ENCODE measurements around the gene NSUN4.
"Not testable (repeated sequence)": the region's sequence is repeated elsewhere in the genome, so short reads cannot be mapped to it uniquely, and the experiment has no call there.

The NSUN4 gene

DNA sequence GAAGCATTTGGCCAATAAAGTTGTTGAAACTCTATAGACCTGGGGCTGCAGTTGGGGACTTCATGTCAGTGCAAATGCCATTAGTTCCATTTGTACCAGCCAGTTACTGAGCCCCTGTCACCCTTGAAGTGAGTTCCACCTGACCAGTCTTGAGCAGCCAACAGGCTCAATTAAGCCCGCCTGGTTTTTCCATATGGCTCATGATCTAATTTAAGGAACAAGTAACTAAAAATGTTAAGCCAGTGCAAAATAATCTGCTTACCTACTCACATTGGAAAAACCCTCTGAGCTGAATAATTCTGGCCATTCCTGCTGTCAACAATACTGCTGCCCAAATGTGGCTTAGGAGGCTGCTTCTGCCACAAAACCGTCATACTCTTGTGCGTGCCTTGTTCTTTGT, 21.6 kb downstream of the NSUN4 start:
- Histone ChIP-seq H3K36me3 (ENCODE audit: insufficient read depth, low read length) (peaks cover 38% of the 10 kb centered on the region), H3K9me3 (ENCODE audit: low read depth, low read length) (no peaks in the 10 kb centered on the region), H3K27ac (no peak overlapping the region), H3K4me3 (no peak overlapping the region), H3K9ac (ENCODE audit: insufficient read length) (no peak overlapping the region)
- TF ChIP-seq EZH2 (IDR thresholded peaks at IDR 0.05) = no peak
- no peak for TF ChIP-seq POLR2AphosphoS5 (IDR thresholded peaks at IDR 0.05; ENCODE audit: borderline replicate concordance, low read depth, low read length)
- TF ChIP-seq FOXP2 (optimal IDR thresholded peaks at IDR 0.05; ENCODE audit: control extremely low read depth, extremely low read length, insufficient read depth) = no peak
- no peak for DNase-seq (ENCODE audit: low read depth, low spot score)

DNA sequence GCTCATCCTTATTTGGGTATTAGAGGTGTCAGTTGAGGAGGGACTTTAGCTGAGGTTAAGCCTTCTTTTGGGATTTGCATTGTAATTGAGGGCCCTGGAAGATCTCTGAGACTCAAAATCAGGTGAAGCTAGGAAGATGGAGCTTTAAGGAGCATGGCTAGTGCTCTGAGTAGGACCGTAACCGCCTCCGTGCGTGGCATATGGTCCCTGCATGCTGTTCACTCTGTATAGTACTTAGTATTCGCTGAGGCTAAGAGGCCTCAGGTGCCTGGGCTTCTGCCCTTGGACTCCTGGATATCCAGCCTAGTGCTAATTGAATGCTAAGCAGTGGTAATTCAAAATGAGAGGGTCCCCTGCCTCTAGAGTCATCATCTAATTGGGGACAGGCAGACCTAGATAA, 22.5 kb downstream of the NSUN4 start:
- Histone ChIP-seq H3K36me3 (ENCODE audit: insufficient read depth, low read length) (peaks cover 37% of the 10 kb centered on the region), H3K9me3 (ENCODE audit: low read depth, low read length) (no peaks in the 10 kb centered on the region), H3K27ac (no peak overlapping the region), H3K4me3 (no peak overlapping the region), H3K9ac (ENCODE audit: insufficient read length) (no peak overlapping the region)
- no peak for TF ChIP-seq FOXP2 (optimal IDR thresholded peaks at IDR 0.05; ENCODE audit: control extremely low read depth, extremely low read length, insufficient read depth)
- no peak for TF ChIP-seq POLR2AphosphoS5 (IDR thresholded peaks at IDR 0.05; ENCODE audit: borderline replicate concordance, low read depth, low read length)
- TF ChIP-seq EZH2 (IDR thresholded peaks at IDR 0.05) = no peak
- DNase-seq (ENCODE audit: low read depth, low spot score) = no peak

DNA sequence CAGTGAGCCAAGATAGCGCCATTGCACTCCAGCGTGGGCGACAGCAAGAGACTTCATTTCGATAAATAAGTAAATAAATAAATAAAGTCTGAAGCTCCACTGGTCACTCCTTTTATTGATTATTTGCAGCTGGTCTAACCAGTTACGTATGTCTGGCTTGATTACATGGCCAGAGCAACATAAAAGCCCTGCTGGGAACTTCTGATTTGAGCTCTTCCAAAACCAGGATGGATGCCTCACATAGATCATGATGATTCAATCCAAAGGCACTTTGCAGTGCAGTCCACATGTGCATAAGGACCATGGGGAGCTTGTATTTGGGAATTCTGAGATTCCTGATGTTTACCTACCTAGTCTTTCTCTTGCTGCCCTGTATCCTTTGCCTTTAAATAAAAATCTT, 24.0 kb downstream of the NSUN4 start:
- Histone ChIP-seq H3K9ac (ENCODE audit: insufficient read length) (no peak overlapping the region), H3K4me3 (no peak overlapping the region), H3K27ac (no peak overlapping the region), H3K9me3 (ENCODE audit: low read depth, low read length) (no peaks in the 10 kb centered on the region), H3K36me3 (ENCODE audit: insufficient read depth, low read length) (peaks cover 37% of the 10 kb centered on the region)
- TF ChIP-seq EZH2 (IDR thresholded peaks at IDR 0.05) (no peak), FOXP2 (optimal IDR thresholded peaks at IDR 0.05; ENCODE audit: control extremely low read depth, extremely low read length, insufficient read depth) (no peak), POLR2AphosphoS5 (IDR thresholded peaks at IDR 0.05; ENCODE audit: borderline replicate concordance, low read depth, low read length) (no peak)
- no peak for DNase-seq (ENCODE audit: low read depth, low spot score)

DNA sequence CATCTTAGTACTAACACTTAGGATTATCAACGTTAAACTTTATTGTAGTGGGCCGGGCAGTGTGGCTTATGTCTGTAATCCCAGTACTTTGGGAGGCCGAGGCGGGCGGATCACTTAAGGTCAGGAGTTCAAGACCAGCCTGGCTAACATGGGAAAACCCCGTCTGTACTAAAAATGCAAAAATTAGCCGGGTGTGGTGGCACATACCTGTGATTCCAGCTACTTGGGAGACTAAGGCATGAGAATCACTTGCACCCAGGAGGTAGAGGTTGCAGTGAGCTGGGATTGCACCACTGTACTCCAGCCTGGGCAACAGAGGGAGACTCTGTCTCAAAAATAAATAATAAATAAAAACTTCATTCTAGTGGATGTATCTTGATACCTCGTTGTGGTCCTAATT, 25.2 kb downstream of the NSUN4 start:
- not testable (repeated sequence) for H3K27ac ChIP-seq; DNase-seq (ENCODE audit: low read depth, low spot score); H3K9me3 ChIP-seq (ENCODE audit: low read depth, low read length); H3K9ac ChIP-seq (ENCODE audit: insufficient read length); H3K4me3 ChIP-seq
- peaks cover 31% of the 10 kb centered on the region for H3K36me3 ChIP-seq (ENCODE audit: insufficient read depth, low read length)

DNA sequence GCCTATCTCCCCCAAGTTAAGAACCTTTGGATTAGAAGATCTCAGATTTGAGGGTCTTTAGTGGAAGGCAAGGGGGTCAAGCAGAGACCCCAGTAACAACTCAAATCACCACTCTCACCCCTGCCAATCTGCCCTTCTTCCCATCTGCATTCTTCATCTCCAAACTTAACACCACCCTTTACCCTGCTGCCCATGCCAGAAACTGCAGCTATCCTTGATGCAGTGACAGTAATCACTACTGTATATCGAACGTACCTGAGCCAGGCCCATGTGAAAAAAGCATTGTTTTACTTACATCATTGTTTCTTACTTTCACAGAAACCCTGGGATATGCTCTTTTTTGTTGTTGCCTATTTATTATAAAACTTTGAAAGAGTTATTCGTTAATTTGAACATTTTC, 26.5 kb downstream of the NSUN4 start:
- Histone ChIP-seq H3K36me3 (ENCODE audit: insufficient read depth, low read length) (peaks cover 19% of the 10 kb centered on the region), H3K27ac (no peak overlapping the region), H3K4me3 (no peak overlapping the region), H3K9ac (ENCODE audit: insufficient read length) (no peak overlapping the region), H3K9me3 (ENCODE audit: low read depth, low read length) (no peaks in the 10 kb centered on the region)
- TF ChIP-seq EZH2 (IDR thresholded peaks at IDR 0.05) (no peak), FOXP2 (optimal IDR thresholded peaks at IDR 0.05; ENCODE audit: control extremely low read depth, extremely low read length, insufficient read depth) (no peak), POLR2AphosphoS5 (IDR thresholded peaks at IDR 0.05; ENCODE audit: borderline replicate concordance, low read depth, low read length) (no peak)
- no peak for DNase-seq (ENCODE audit: low read depth, low spot score)

- H3K36me3 ChIP-seq (ENCODE audit: insufficient read depth, low read length) = peaks cover 12% of the 10 kb centered on the region
- not testable (repeated sequence) for H3K9me3 ChIP-seq (ENCODE audit: low read depth, low read length); DNase-seq (ENCODE audit: low read depth, low spot score); H3K27ac ChIP-seq; H3K4me3 ChIP-seq; H3K9ac ChIP-seq (ENCODE audit: insufficient read length)
Observed at GRCh38 chr1:46367701-46368100, 27.1 kb downstream of the NSUN4 start.

DNA sequence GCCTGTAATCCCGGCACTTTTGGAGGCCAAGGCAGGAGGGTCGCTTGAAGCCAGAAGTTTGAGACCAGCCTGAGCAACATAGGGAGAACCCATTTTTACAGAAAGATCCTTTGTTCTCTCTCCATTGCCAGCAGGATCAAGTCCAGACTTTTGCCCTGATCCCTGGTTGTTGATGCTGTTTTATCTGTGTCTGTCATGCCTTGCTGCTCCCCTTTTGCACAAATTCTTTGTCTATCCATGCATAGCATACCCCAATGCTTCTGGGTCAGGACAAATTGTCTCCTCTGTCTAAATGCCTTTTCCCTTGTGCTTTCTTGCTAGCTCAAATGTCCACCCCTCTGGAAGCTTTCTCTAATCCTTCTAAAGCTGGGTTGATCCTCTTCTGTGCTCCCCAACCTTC, 28.2 kb downstream of the NSUN4 start:
- no peak for TF ChIP-seq EZH2 (IDR thresholded peaks at IDR 0.05)
- TF ChIP-seq FOXP2 (optimal IDR thresholded peaks at IDR 0.05; ENCODE audit: control extremely low read depth, extremely low read length, insufficient read depth) = no peak
- no peak for TF ChIP-seq POLR2AphosphoS5 (IDR thresholded peaks at IDR 0.05; ENCODE audit: borderline replicate concordance, low read depth, low read length)
- Histone ChIP-seq H3K4me3 (no peak overlapping the region), H3K9ac (ENCODE audit: insufficient read length) (no peak overlapping the region), H3K27ac (no peak overlapping the region), H3K36me3 (ENCODE audit: insufficient read depth, low read length) (peaks cover 3% of the 10 kb centered on the region; the same call in 1 of the 2 replicates), H3K9me3 (ENCODE audit: low read depth, low read length) (no peaks in the 10 kb centered on the region)
- no peak for DNase-seq (ENCODE audit: low read depth, low spot score)

GRCh38 chr1:46369542-46370213, 29.1 kb downstream of the NSUN4 start:
- no peak overlapping the region for H3K27ac ChIP-seq
- TF ChIP-seq EZH2 (IDR thresholded peaks at IDR 0.05) = no peak
- no peaks in the 10 kb centered on the region for H3K9me3 ChIP-seq (ENCODE audit: low read depth, low read length)
- H3K36me3 ChIP-seq (ENCODE audit: insufficient read depth, low read length) = peaks cover 3% of the 10 kb centered on the region; the same call in 1 of the 2 replicates
- H3K9ac ChIP-seq (ENCODE audit: insufficient read length) = no peak overlapping the region
- no peak for DNase-seq (ENCODE audit: low read depth, low spot score)
- no peak overlapping the region for H3K4me3 ChIP-seq

DNA sequence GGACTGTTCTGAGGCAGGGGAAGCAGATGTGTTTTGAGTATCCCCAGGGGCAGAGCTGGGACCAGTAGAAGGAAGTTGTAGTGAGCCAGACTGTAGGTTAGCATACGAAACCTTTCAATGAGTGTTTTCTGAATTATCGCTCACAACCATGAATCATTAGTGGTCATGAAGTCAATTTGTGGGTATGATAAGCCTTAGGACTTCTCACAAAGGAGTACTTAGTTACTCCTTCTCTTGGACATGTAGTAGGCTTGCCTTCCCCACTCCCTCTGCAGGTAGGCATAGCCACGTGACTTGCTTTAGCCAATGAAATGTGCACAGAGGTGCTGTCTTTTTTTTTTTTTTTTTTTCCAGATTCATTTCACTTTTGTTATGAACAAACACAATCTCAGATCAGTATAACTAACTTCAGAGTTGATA, 29.6 kb downstream of the NSUN4 start:
- no peak overlapping the region for H3K9ac ChIP-seq (ENCODE audit: insufficient read length)
- no peak overlapping the region for H3K4me3 ChIP-seq
- H3K27ac ChIP-seq = no peak overlapping the region
- DNase-seq (ENCODE audit: low read depth, low spot score) = no peak
- TF ChIP-seq POLR2AphosphoS5 (IDR thresholded peaks at IDR 0.05; ENCODE audit: borderline replicate concordance, low read depth, low read length) (no peak), EZH2 (IDR thresholded peaks at IDR 0.05) (no peak), FOXP2 (optimal IDR thresholded peaks at IDR 0.05; ENCODE audit: control extremely low read depth, extremely low read length, insufficient read depth) (no peak)
- no peaks in the 10 kb centered on the region for H3K9me3 ChIP-seq (ENCODE audit: low read depth, low read length)
- H3K36me3 ChIP-seq (ENCODE audit: insufficient read depth, low read length) = peaks cover 3% of the 10 kb centered on the region; the same call in 1 of the 2 replicates
